Muscle of arm (tissue), 12 donors: ENCODE data around the gene BTNL8. TPM values are rescaled to one million over a fixed set of nuclear protein-coding genes. Genes with fewer than 3 reads are reported as not detected.

Source experiments
- DNase-seq: peaks from one replicate; pipeline ENCODE4 v3.0.0-alpha.2; 2013
- polyA plus RNA-seq, 12 donors: library from polyadenylated mRNA; unstranded; fragments of 120-200 nt; gene quantifications; one replicate each; pipeline ENCODE4 v1.2.1, GENCODE V29; 2013; ENCODE audit not compliant: insufficient read length in 12 of 12

Gene BTNL8
- polyA plus RNA-seq, 12 donors: 0.15 to 16.1 (median 0.21) TPM; not detected in 8

- DNase-seq: no peak
Measured at GRCh38 chr5:180959661-180960060, 60.7 kb downstream of the BTNL8 start.

GRCh38 chr5:180960209-180960608, 61.2 kb downstream of the BTNL8 start:
- no peak for DNase-seq

GRCh38 chr5:180969406-180969805, 70.4 kb downstream of the BTNL8 start:
- DNase-seq: no peak

- no peak for DNase-seq
Measured at GRCh38 chr5:180970336-180970735, 71.4 kb downstream of the BTNL8 start.

GRCh38 chr5:180970875-180971274, 71.9 kb downstream of the BTNL8 start:
- DNase-seq: no peak

GRCh38 chr5:180974612-180975315, 75.8 kb downstream of the BTNL8 start:
- DNase-seq: no peak

GRCh38 chr5:180975338-180975737, 76.4 kb downstream of the BTNL8 start:
- no peak for DNase-seq

- no peak for DNase-seq
Measured at GRCh38 chr5:180976518-180976917, 77.6 kb downstream of the BTNL8 start.

- no peak for DNase-seq
Measured at GRCh38 chr5:180977852-180978251, 78.9 kb downstream of the BTNL8 start.

- no peak for DNase-seq
Measured at GRCh38 chr5:180982008-180982741, 83.2 kb downstream of the BTNL8 start.

- no peak for DNase-seq
Measured at GRCh38 chr5:180988016-180988415, 89.1 kb downstream of the BTNL8 start.

- DNase-seq: no peak
Measured at GRCh38 chr5:180988592-180988991, 89.6 kb downstream of the BTNL8 start, which contains the start of gene BTNL3. TSS of gene BTNL3 (plus strand) at chr5:180988846. CDS start at chr5:180989029, 183 bp downstream.

- no peak for DNase-seq
Measured at GRCh38 chr5:180990086-180990881, 91.3 kb downstream of the BTNL8 start.

GRCh38 chr5:180990882-180991242, 91.9 kb downstream of the BTNL8 start:
- DNase-seq: no peak

Other genes with a start within 250 kb of the BTNL8 start
- gene FLT4, start 249.6 kb upstream of the BTNL8 start, polyA plus RNA-seq: 10 to 100 TPM in 3 of 12 donors, 1 to 10 TPM in 8, not detected in 1; 5.9 to 21.3 (median 7.7) TPM
- not detected for gene OR2Y1, start 159.1 kb upstream of the BTNL8 start, polyA plus RNA-seq
- gene MGAT1, start 96.4 kb upstream of the BTNL8 start, polyA plus RNA-seq: 100 to 1,000 TPM in 1 of 12 donors, 10 to 100 TPM in 10, not detected in 1; 63.3 to 109 (median 73.6) TPM
- gene ZFP62, start 37.9 kb upstream of the BTNL8 start, polyA plus RNA-seq: 10 to 100 TPM in 11 of 12 donors, not detected in 1; 23.5 to 43.3 (median 29.5) TPM
- gene BTNL3, start 89.7 kb downstream of the BTNL8 start, polyA plus RNA-seq: 1 to 10 TPM in 1 of 12 donors, under 1 TPM in 3, not detected in 8; 0.07 to 7.2 (median 0.13) TPM
- gene BTNL9, start 141.1 kb downstream of the BTNL8 start, polyA plus RNA-seq: 10 to 100 TPM in 8 of 12 donors, 1 to 10 TPM in 3, not detected in 1; 6.2 to 20.8 (median 13.6) TPM
- gene OR2V1, start 232.0 kb downstream of the BTNL8 start, polyA plus RNA-seq: not detected
- under 1 TPM in 2 of 12 donors, not detected in 10; 0.04 to 0.07 TPM for gene OR2V2, start 248.4 kb downstream of the BTNL8 start, polyA plus RNA-seq